H9 (cell line): ENCODE measurements around the gene COL18A1. TPM values are rescaled to one million over a fixed set of nuclear protein-coding genes. Genes with fewer than 3 reads are reported as not detected.
A peak's percentile ranks its signal among the peaks of the same experiment; 100 is the strongest.

ENCODE experiments used
- DNase-seq: peaks from one replicate; pipeline ENCODE4 v3.0.0-alpha.2; 2017
- H2AFZ ChIP-seq: one replicate; pipeline ENCODE4 v1.6.1; 2013; ENCODE audit warnings: mild to moderate bottlenecking, low read length, control low read depth, moderate library complexity
- H2AK5ac ChIP-seq: 2 replicates; pipeline ENCODE4 v1.6.1; 2013; ENCODE audit warnings: low read length, control low read depth, mixed read lengths; ENCODE audit not compliant: insufficient read length
- H2BK120ac ChIP-seq: one replicate; pipeline ENCODE4 v1.6.1; 2013; ENCODE audit warnings: low read depth, mild to moderate bottlenecking, low read length, control low read depth, inconsistent platforms; ENCODE audit not compliant: poor library complexity, severe bottlenecking
- H2BK12ac ChIP-seq: 2 replicates; pipeline ENCODE4 v1.6.1; 2013; ENCODE audit warnings: low read length, control low read depth, mixed read lengths, low read depth; ENCODE audit not compliant: insufficient read length
- H2BK15ac ChIP-seq: 2 replicates; pipeline ENCODE4 v1.6.1; 2013; ENCODE audit warnings: low read depth, low read length, control low read depth
- H2BK20ac ChIP-seq: one replicate; pipeline ENCODE4 v1.6.1; 2013; ENCODE audit warnings: low read depth, mild to moderate bottlenecking, low read length, control low read depth, inconsistent platforms; ENCODE audit not compliant: poor library complexity, severe bottlenecking
- H2BK5ac ChIP-seq: 2 replicates; pipeline ENCODE4 v1.6.1; 2013; ENCODE audit warnings: low read length, control low read depth, mixed read lengths; ENCODE audit not compliant: insufficient read length
- H3K14ac ChIP-seq: 2 replicates; pipeline ENCODE4 v1.6.1; 2013; ENCODE audit warnings: low read length, control low read depth; ENCODE audit not compliant: insufficient read depth
- H3K18ac ChIP-seq: 2 replicates; pipeline ENCODE4 v1.6.1; 2013; ENCODE audit warnings: low read depth, mild to moderate bottlenecking, mixed read lengths, low read length, control low read depth; ENCODE audit not compliant: insufficient read length
- H3K23ac ChIP-seq: 2 replicates; pipeline ENCODE4 v1.6.1; 2013; ENCODE audit warnings: low read length, control low read depth, mixed read lengths, low read depth; ENCODE audit not compliant: insufficient read length
- H3K23me2 ChIP-seq: 2 replicates; pipeline ENCODE4 v1.6.1; 2013; ENCODE audit warnings: low read depth, mild to moderate bottlenecking, mixed read lengths, low read length, control low read depth; ENCODE audit not compliant: insufficient read length, poor library complexity, severe bottlenecking
- H3K27ac ChIP-seq: 2 replicates; pipeline ENCODE4 v1.5.1; 2013; ENCODE audit warnings: low read length, control low read depth, mixed read lengths, low read depth; ENCODE audit not compliant: insufficient read length
- H3K27me3 ChIP-seq: 2 replicates; pipeline ENCODE4 v1.6.1; 2013; ENCODE audit warnings: low read length, control low read depth, inconsistent platforms; ENCODE audit not compliant: insufficient read depth
- H3K4ac ChIP-seq: 2 replicates; pipeline ENCODE4 v1.6.1; 2013; ENCODE audit warnings: low read depth, mild to moderate bottlenecking, control low read depth, inconsistent platforms, low read length, moderate library complexity
- H3K4me1 ChIP-seq: 2 replicates; pipeline ENCODE4 v1.6.1; 2013; ENCODE audit warnings: low read length, control low read depth, inconsistent platforms; ENCODE audit not compliant: insufficient read depth
- H3K4me2 ChIP-seq: 2 replicates; pipeline ENCODE4 v1.6.1; 2013; ENCODE audit warnings: low read length, control low read depth, mixed read lengths; ENCODE audit not compliant: insufficient read length, insufficient read depth
- H3K56ac ChIP-seq: 2 replicates; pipeline ENCODE4 v1.6.1; 2013; ENCODE audit warnings: low read depth, mild to moderate bottlenecking, mixed read lengths, low read length, control low read depth; ENCODE audit not compliant: insufficient read length
- H3K79me1 ChIP-seq: 2 replicates; pipeline ENCODE4 v1.6.1; 2013; ENCODE audit warnings: low read depth, mild to moderate bottlenecking, moderate library complexity, low read length, control low read depth, inconsistent platforms; ENCODE audit not compliant: insufficient read depth, poor library complexity, severe bottlenecking
- H3K79me2 ChIP-seq: 2 replicates; pipeline ENCODE4 v1.6.1; 2013; ENCODE audit warnings: low read length, control low read depth, inconsistent platforms; ENCODE audit not compliant: insufficient read depth
- H3K9ac ChIP-seq: 2 replicates; pipeline ENCODE4 v1.6.1; 2013; ENCODE audit warnings: low read length, control low read depth, mixed read lengths; ENCODE audit not compliant: insufficient read length; ENCODE audit errors: extremely low read depth
- H3K9me3 ChIP-seq: one replicate; pipeline ENCODE4 v1.6.1; 2013; ENCODE audit warnings: low read depth, low read length, inconsistent platforms; ENCODE audit not compliant: control insufficient read depth
- H3T11ph ChIP-seq: one replicate; pipeline ENCODE4 v1.6.1; 2013; ENCODE audit warnings: mild to moderate bottlenecking, low read length, control low read depth, inconsistent platforms
- H4K20me1 ChIP-seq: one replicate; pipeline ENCODE4 v1.6.1; 2013; ENCODE audit not compliant: control insufficient read depth, insufficient read length, insufficient read depth
- H4K5ac ChIP-seq: 2 replicates; pipeline ENCODE4 v1.6.1; 2013; ENCODE audit warnings: low read depth, mild to moderate bottlenecking, mixed read lengths, low read length, control low read depth; ENCODE audit not compliant: insufficient read length
- H4K8ac ChIP-seq: replicated peaks from 2 replicates; pipeline ENCODE4 v1.6.1; 2013; ENCODE audit warnings: low read length, control low read depth, mixed read lengths, low read depth; ENCODE audit not compliant: insufficient read length
- H4K91ac ChIP-seq: 2 replicates; pipeline ENCODE4 v1.6.1; 2013; ENCODE audit warnings: low read depth, mild to moderate bottlenecking, moderate library complexity, mixed read lengths, low read length, control low read depth; ENCODE audit not compliant: insufficient read length
- H3K27ac Mint-ChIP-seq, 3 experiments: 2 replicates in 2 of 3; 3 replicates in 1 of 3; pipeline ENCODE4 v1.8.0; 2020 to 2021; ENCODE audit warnings: mixed read lengths in 3 of 3, mild to moderate bottlenecking in 1 of 3, moderate library complexity in 1 of 3
- H3K27me3 Mint-ChIP-seq: 2 replicates; pipeline ENCODE4 v1.8.0; 2021; ENCODE audit warnings: low read depth, mild to moderate bottlenecking, moderate library complexity, mixed read lengths
- H3K36me3 Mint-ChIP-seq, 3 experiments: 2 replicates in 2 of 3; 3 replicates in 1 of 3; pipeline ENCODE4 v1.8.0; 2020 to 2021; ENCODE audit warnings: low read depth in 3 of 3, mixed read lengths in 3 of 3; ENCODE audit not compliant: insufficient read depth in 1 of 3
- H3K4me1 Mint-ChIP-seq, 2 experiments: 2 replicates each; pipeline ENCODE4 v1.8.0; 2020; ENCODE audit warnings: mixed read lengths in 2 of 2
- H3K4me3 Mint-ChIP-seq, 2 experiments: 2 replicates in 1 of 2; 3 replicates in 1 of 2; pipeline ENCODE4 v1.8.0; 2020 to 2021; ENCODE audit warnings: mild to moderate bottlenecking in 2 of 2, mixed read lengths in 2 of 2, moderate library complexity in 1 of 2
- H3K9me3 Mint-ChIP-seq, 2 experiments: 2 replicates in 1 of 2; 3 replicates in 1 of 2; pipeline ENCODE4 v1.8.0; 2020; ENCODE audit warnings: mild to moderate bottlenecking in 2 of 2, mixed read lengths in 2 of 2, moderate library complexity in 1 of 2
- CTCF ChIP-seq: fragments of 200-600 bp; sonication (generic); conservative IDR thresholded peaks from 3 replicates; pipeline ENCODE4 v1.8.0; 2021; ENCODE audit warnings: antibody characterized with exemption, mild to moderate bottlenecking
- WGBS: extraction: QIAGEN DNeasy Blood & Tissue Kit; methylation state at CpG from one replicate; pipeline ENCODE4 v1.1.7; 2013; ENCODE audit warnings: missing lambda C conversion rate, low lambda C conversion rate, mixed read lengths; ENCODE audit not compliant: insufficient read length; ENCODE audit errors: extremely low coverage; 5-methylcytosine and 5-hydroxymethylcytosine counted together
- total RNA-seq: library from RNA; stranded (reverse); gene quantifications from 2 replicates; pipeline ENCODE4 v1.2.1, GENCODE V29; 2021

COL18A1 gene
- total RNA-seq, 1 experiment from 2014 or later = 232 TPM

GRCh38 chr21:45439161-45439872 lies 34.4 kb downstream of the COL18A1 start:
- H3K23me2 ChIP-seq = no peaks in the 10 kb centered on the region
- no peak overlapping the region for H3K18ac ChIP-seq
- H2BK12ac ChIP-seq = no peak overlapping the region
- no peak overlapping the region; the same call in 1 of the 2 replicates for H3K14ac ChIP-seq
- peaks cover 20% of the 10 kb centered on the region for H3K79me1 ChIP-seq
- Mint-ChIP-seq H3K9me3 (peaks cover 0 to 2% of the 10 kb centered on the region in 2 experiments; a peak in 2 of 5 replicates), H3K36me3 (peaks cover 15 to 22% (median 18%) of the 10 kb centered on the region in 3 experiments), H3K27ac (0 out of 7 replicates have a peak overlapping the region, but pooled peaks of 2 of the 3 experiments have one; percentile 31 to 64), H3K4me3 (no peak overlapping the region), H3K4me1 (peaks cover 19 to 24% of the 10 kb centered on the region in 2 experiments), H3K27me3 (no peaks in the 10 kb centered on the region; the same call in 1 of the 2 replicates)
- TF ChIP-seq CTCF = peak; percentile 98
- no peak overlapping the region for H4K91ac ChIP-seq
- no peak overlapping the region for H3T11ph ChIP-seq
- H4K20me1 ChIP-seq = no peaks in the 10 kb centered on the region
- H2AFZ ChIP-seq = no peak overlapping the region
- H2AK5ac ChIP-seq = no peak overlapping the region
- peaks cover 45% of the 10 kb centered on the region for H3K79me2 ChIP-seq
- no peak overlapping the region for H4K8ac ChIP-seq
- no peak overlapping the region for H3K4ac ChIP-seq
- H3K56ac ChIP-seq = no peak overlapping the region
- H3K23ac ChIP-seq = no peak overlapping the region
- no peak overlapping the region for H3K9ac ChIP-seq
- no peak overlapping the region for H2BK15ac ChIP-seq
- no peaks in the 10 kb centered on the region for H3K27me3 ChIP-seq
- H3K9me3 ChIP-seq = no peaks in the 10 kb centered on the region
- H2BK5ac ChIP-seq = no peak overlapping the region
- peak; percentile 86 for DNase-seq
- H4K5ac ChIP-seq = no peak overlapping the region
- no peaks in the 10 kb centered on the region; the same call in 1 of the 2 replicates for H3K4me1 ChIP-seq
- no peak overlapping the region for H3K27ac ChIP-seq
- no peak overlapping the region for H2BK120ac ChIP-seq
- WGBS = no CpG with 5 or more reads among the region's 58 CpGs
- no peak overlapping the region for H3K4me2 ChIP-seq
- no peak overlapping the region for H2BK20ac ChIP-seq
